AG04450 (cell line): ENCODE results near the gene DHRSX. TPM values are rescaled to one million over a fixed set of nuclear protein-coding genes. Genes with fewer than 3 reads are reported as not detected.
"Not testable (repeated sequence)": the region's sequence is repeated elsewhere in the genome, so short reads cannot be mapped to it uniquely, and the experiment has no call there.

ENCODE experiments used
- CTCF ChIA-PET: fragments of 300-600, 350-600 bp; formaldehyde crosslinking; extraction: SDS; loops from one replicate; lab custom pipeline; 2022; ENCODE audit warnings: antibody characterized with exemption, inconsistent platforms; lab: Charles Lee
- POLR2A ChIA-PET: fragments of 350-600 bp; formaldehyde crosslinking; extraction: SDS; loops from one replicate; lab custom pipeline; 2021; ENCODE audit warnings: antibody characterized with exemption, inconsistent platforms; lab: Yijun Ruan, JAX
- DNase-seq: peaks from one replicate; pipeline ENCODE4 v3.0.0-alpha.2; 2011; ENCODE audit warnings: low read depth, low spot score
- H3K27ac ChIP-seq: one replicate; pipeline ENCODE4 v1.5.1; 2012; ENCODE audit warnings: low read depth, low read length, control low read depth
- H3K27me3 ChIP-seq: one replicate; pipeline ENCODE4 v1.6.0; 2012; ENCODE audit warnings: low read length; ENCODE audit not compliant: control insufficient read depth, insufficient read depth
- H3K4me3 ChIP-seq: 2 replicates; pipeline ENCODE4 v1.5.1; 2011; ENCODE audit warnings: mild to moderate bottlenecking, low read depth, low read length, control low read depth
- H3K9me3 ChIP-seq: 2 replicates; pipeline ENCODE4 v1.5.1; 2012; ENCODE audit warnings: low read length; ENCODE audit not compliant: control insufficient read depth, insufficient read depth
- polyA plus RNA-seq: library from polyadenylated mRNA; depleted of rRNA; stranded (reverse); fragments of >200 nt; gene quantifications from 2 replicates; pipeline ENCODE4 v1.2.3, GENCODE V29; 2011
- TF ChIP-seq, protein P1 (sequence below): IDR thresholded peaks from 2 replicates; pipeline ENCODE4 v1.5.1; 2011; ENCODE audit warnings: low read depth, low read length, control low read depth, inconsistent platforms

The DHRSX gene
- polyA plus RNA-seq, 1 experiment = 43.2 TPM

DNA sequence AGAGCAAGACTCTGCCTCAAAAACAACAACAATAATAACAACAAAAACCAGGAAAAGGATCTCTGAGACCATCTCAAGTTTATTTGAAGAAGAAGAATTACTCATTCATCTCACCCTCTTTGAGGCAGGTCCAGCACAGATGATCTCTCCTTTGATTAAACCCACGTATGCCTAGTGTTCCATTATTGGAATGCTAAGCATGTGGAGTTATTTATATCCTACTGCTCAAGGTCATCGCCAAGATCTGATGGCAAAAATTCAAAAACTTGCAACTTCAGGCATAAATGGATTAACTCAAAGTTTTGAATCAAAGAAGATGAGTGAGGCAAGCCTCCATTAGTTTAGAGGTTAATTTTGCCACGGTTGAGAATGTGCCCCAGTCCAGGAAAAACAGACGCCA lies 184.2 kb downstream of the DHRSX start:
- Histone ChIP-seq H3K9me3 (peaks cover 7% of the 10 kb centered on the region), H3K27me3 (no peaks in the 10 kb centered on the region), H3K27ac (no peak overlapping the region), H3K4me3 (no peak overlapping the region)
- ChIA-PET POLR2A (no interaction called here), CTCF (no interaction called here)
- DNase-seq = no peak
- TF ChIP-seq, protein P1, sequence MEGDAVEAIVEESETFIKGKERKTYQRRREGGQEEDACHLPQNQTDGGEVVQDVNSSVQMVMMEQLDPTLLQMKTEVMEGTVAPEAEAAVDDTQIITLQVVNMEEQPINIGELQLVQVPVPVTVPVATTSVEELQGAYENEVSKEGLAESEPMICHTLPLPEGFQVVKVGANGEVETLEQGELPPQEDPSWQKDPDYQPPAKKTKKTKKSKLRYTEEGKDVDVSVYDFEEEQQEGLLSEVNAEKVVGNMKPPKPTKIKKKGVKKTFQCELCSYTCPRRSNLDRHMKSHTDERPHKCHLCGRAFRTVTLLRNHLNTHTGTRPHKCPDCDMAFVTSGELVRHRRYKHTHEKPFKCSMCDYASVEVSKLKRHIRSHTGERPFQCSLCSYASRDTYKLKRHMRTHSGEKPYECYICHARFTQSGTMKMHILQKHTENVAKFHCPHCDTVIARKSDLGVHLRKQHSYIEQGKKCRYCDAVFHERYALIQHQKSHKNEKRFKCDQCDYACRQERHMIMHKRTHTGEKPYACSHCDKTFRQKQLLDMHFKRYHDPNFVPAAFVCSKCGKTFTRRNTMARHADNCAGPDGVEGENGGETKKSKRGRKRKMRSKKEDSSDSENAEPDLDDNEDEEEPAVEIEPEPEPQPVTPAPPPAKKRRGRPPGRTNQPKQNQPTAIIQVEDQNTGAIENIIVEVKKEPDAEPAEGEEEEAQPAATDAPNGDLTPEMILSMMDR = no peak

DNA sequence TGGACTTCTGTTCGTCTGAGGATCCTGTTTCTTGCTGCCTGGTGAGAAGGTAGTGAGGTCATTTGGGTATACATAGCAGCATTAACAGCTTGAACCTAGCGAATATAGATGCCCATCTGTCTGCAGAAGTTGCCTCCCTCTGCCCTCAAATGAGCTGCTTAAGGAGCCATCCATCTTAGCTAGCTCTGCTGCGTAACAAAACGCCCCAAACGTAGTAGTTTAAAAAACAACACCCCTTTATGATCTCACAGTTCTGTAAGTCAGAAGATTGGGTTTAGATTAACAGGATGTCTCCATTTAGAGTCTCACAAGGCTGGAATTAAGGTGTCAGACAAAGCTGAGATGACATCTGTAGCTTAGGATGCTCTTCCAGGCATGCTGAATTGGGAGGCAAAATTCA lies 185.3 kb downstream of the DHRSX start:
- H3K27me3 ChIP-seq = no peaks in the 10 kb centered on the region
- TF ChIP-seq, protein P1 = no peak
- H3K27ac ChIP-seq = no peak overlapping the region
- ChIA-PET POLR2A (no interaction called here), CTCF (no interaction called here)
- no peak for DNase-seq
- H3K9me3 ChIP-seq = peaks cover 7% of the 10 kb centered on the region
- no peak overlapping the region for H3K4me3 ChIP-seq

DNA sequence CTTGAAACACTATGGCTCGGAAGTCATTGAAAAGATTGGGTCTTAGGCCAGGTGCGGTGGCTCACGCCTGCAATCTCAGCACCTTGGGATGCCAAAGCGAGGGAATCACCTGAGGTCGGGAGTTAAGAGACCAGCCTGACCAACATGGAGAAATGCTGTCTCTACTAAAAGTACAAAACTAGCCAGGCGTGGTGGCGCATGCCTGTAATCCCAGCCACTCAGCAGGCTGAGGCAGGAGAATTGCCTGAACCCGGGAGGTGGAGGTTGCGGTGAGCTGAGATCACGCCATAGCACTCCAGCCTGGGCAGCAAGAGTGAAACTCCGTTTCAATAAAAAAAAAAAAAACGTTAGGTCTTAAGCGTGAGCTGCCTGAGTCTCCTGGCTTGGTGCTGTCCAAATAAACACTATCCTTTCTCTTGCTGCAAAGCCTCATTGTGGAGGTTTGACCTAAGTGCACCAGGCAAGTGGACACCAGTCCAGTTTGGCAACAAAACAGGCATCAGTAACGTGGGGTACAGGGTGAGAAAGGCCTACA lies 185.9 kb downstream of the DHRSX start:
- CTCF ChIA-PET = no interaction called here
- Histone ChIP-seq H3K27me3 (no peaks in the 10 kb centered on the region), H3K9me3 (peaks cover 7% of the 10 kb centered on the region), H3K27ac (no peak overlapping the region), H3K4me3 (no peak overlapping the region)
- TF ChIP-seq, protein P1 = no peak
- POLR2A ChIA-PET = no interaction called here
- DNase-seq = no peak

DNA sequence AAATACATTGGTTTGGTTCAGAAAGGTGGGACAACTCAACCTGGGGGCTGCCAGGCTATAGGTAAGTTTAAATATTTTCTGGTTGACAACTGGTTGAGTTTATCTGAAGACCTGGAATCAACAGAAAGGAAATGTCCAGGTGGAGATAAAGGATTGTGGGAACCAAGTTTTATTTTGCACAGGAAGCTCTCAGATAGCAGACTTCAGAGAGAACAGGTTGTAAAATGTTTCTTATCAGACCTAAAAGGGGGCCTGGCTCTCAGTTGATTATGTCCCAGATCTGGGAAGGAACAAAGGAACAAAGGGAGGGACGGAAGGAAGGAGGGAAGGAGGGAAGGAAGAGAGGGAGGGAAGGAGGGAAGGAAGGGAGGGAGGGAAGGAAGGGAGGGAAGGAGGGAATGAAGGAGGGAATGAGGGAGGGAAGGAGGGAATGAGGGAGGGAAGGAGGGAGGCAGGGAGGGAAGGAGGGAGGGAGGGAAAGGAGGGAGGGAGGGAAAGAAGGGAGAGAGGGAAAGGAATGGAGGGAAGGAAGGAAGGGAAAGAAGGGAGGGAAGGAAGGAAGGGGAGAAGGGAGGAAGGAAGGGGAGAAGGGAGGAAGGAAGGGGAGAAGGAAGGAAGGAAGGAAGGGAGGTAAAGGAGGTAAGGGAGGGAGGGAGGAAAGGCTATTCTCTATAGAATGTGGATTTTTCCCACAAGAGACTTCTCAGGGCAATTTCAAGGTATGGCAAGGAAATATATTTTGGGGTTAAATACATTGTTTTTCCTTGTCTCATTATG lies 186.7 kb downstream of the DHRSX start:
- DNase-seq = no peak
- Histone ChIP-seq H3K27ac (no peak overlapping the region), H3K27me3 (no peaks in the 10 kb centered on the region), H3K4me3 (no peak overlapping the region), H3K9me3 (peaks cover 7% of the 10 kb centered on the region)
- ChIA-PET POLR2A (no interaction called here), CTCF (no interaction called here)
- TF ChIP-seq, protein P1 = no peak

DNA sequence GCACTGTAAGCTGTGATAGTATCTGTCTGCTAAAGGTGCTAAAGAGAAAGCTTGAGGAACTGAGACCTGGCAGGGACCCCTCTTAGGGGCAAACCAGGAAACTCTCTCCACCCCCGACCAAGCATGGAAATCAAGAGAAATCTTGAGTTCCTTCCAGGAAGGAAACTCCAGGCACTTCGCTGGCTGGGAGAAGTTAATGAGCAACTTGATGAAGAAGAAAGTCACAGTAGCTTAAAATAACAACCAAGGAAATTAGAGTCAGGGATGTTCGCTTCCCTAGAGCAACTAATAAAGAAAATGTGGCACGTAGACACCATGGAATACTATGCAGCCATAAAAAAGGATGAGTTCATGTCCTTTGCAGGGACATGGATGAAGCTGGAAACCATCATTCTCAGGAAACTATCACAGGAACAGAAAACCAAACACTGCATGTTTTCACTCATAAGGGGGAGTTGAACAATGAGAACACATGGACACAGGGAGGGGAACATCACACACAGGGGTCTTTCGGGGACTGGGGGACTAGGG lies 188.7 kb downstream of the DHRSX start:
- H3K27me3 ChIP-seq, CTCF ChIA-PET, H3K27ac ChIP-seq, DNase-seq, POLR2A ChIA-PET, H3K9me3 ChIP-seq, H3K4me3 ChIP-seq: not testable (repeated sequence)
